Upper lobe of left lung (tissue), 6 donors: ENCODE results near the gene ARRB2. TPM values are rescaled to one million over a fixed set of nuclear protein-coding genes. Genes with fewer than 3 reads are reported as not detected.
"Not testable (repeated sequence)": the region's sequence is repeated elsewhere in the genome, so short reads cannot be mapped to it uniquely, and the experiment has no call there.

Experiments
- ATAC-seq, 2 donors: fragments of 200-7000 bp; cut with Tn5 transposase; one replicate each; pipeline ENCODE4 v1.9.1; 2022; ENCODE audit warnings: mild to moderate bottlenecking in 2 of 2, moderate library complexity in 2 of 2; ENCODE audit not compliant: low FRiP score in 2 of 2
- DNase-seq, 2 donors: peaks; one replicate each; pipeline ENCODE4 v3.0.0-alpha.2; 2019 to 2020
- H3K27ac ChIP-seq, 4 donors: fragments of 200-600 bp; sonication (generic); one replicate each; pipeline ENCODE4 v1.5.1; 2016 to 2019
- H3K27me3 ChIP-seq, 4 donors: fragments of 200-600 bp; sonication (generic); one replicate each; pipeline ENCODE4 v1.5.1; 2017 to 2019
- H3K36me3 ChIP-seq, 4 donors: fragments of 200-600 bp; sonication (generic); one replicate each; pipeline ENCODE4 v1.5.1; 2016 to 2019
- H3K4me1 ChIP-seq, 4 donors: fragments of 200-600 bp; sonication (generic); one replicate each; pipeline ENCODE4 v1.5.1; 2018 to 2019
- H3K4me3 ChIP-seq, 4 donors: fragments of 200-600 bp; sonication (generic); one replicate each; pipeline ENCODE4 v1.5.1; 2017 to 2019; ENCODE audit warnings: mild to moderate bottlenecking in 2 of 4, moderate library complexity in 1 of 4
- H3K9me3 ChIP-seq, 4 donors: fragments of 200-600 bp; sonication (generic); one replicate each; pipeline ENCODE4 v1.5.1; 2018 to 2019
- EP300 ChIP-seq, 4 donors: sonication (generic); formaldehyde crosslinking; IDR thresholded peaks; one replicate each; pipeline ENCODE4 v1.5.1; 2017; ENCODE audit warnings: antibody characterized with exemption in 4 of 4, control low read depth in 2 of 4
- POLR2A ChIP-seq, 4 donors: fragments of 450-650 bp; IDR thresholded peaks; one replicate each; pipeline ENCODE4 v1.5.1; 2016 to 2017; ENCODE audit warnings: antibody characterized with exemption in 4 of 4, mild to moderate bottlenecking in 2 of 4
- POLR2AphosphoS5 ChIP-seq, 2 donors: sonication (generic); formaldehyde crosslinking; IDR thresholded peaks; one replicate each; pipeline ENCODE4 v1.5.1; 2017; ENCODE audit warnings: antibody characterized with exemption in 2 of 2
- WGBS, 2 donors: methylation state at CpG; one replicate each; pipeline ENCODE4 v1.1.5; 2017 to 2018; 5-methylcytosine and 5-hydroxymethylcytosine counted together
- total RNA-seq, 6 donors: library from RNA; depleted of rRNA in 4 of 6; stranded (reverse); fragments of >200 nt in 4 of 6; gene quantifications; one replicate each; pipeline versions ENCODE4 v1.1.0 to v1.2.1, GENCODE V29; 2016 to 2021
- TF ChIP-seq, protein P1 (sequence below), 6 experiments: fragments of 450-650 bp in 4 of 6; fragments of 200-600 bp in 2 of 6; sonication (generic) in 2 of 6; IDR thresholded peaks; one replicate each; pipeline ENCODE4 v1.5.1; 2016 to 2019; ENCODE audit warnings: antibody characterized with exemption in 6 of 6
- donor health status: DM: no; HTN: no; CAD: no; lungs with moderate emphysema.
- donor health status: DM: no; HTN: yes; CAD: no; lungs with severe emphysema.

Gene ARRB2
- total RNA-seq, 6 donors from 2014 or later: 67.3 to 336 (median 176) TPM

DNA sequence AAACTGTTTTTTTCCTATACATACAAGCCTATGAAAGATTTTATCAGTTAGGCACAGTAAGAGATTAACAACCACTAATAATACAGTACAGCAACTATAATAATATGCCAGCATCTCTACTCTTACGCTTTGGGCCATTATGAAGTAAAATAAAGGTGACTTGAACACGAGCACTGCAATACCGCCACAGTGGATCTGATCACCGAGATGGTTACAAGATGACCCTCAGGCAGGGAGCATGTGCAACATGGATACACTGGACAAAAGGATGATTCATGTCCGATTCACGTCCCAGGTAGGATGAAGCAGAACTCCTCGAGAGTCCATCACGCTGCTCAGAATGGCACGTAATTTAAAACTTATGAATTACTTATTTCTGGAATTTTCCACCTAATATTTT is 17.0 kb upstream of the ARRB2 start:
- Histone ChIP-seq H3K27ac (no peak overlapping the region), H3K9me3 (no peaks in the 10 kb centered on the region), H3K4me3 (no peak overlapping the region), H3K27me3 (no peaks in the 10 kb centered on the region), H3K36me3 (peaks cover 0 to 30% (median 5%) of the 10 kb centered on the region in 4 donors), H3K4me1 (peaks cover 0 to 6% (median 0%) of the 10 kb centered on the region in 4 donors)
- ATAC-seq (no peak), DNase-seq (no peak)
- WGBS, 2 donors: 85 to 87% methylated on average over 9 of the region's 9 CpGs
- no peak for TF ChIP-seq EP300 (IDR thresholded peaks at IDR 0.05)

DNA sequence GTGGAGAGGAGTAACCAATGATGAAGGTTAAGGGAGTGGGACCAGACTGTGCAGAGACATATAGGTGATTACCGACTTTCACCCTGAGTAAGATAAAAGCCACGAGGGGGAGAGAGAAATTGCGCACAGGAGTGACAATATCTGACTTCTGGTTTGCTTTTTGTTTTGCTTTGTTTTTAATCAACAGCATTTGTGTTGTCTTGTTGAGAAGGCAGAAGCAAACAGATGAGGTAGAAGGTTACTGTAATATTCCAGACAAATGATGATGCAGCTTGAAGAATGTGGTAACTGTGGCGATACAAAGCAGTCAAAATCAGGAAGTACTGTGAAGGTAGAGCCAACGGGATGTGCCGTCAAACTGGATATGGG is 14.0 kb upstream of the ARRB2 start:
- ATAC-seq (no peak), DNase-seq (no peak)
- Histone ChIP-seq H3K4me1 (peaks cover 0 to 6% (median 0%) of the 10 kb centered on the region in 4 donors), H3K27ac (peak overlapping the region in 2 of 4 donors; percentile 4 to 7), H3K9me3 (no peaks in the 10 kb centered on the region), H3K36me3 (peaks cover 0 to 8% (median 0%) of the 10 kb centered on the region in 4 donors), H3K27me3 (no peaks in the 10 kb centered on the region), H3K4me3 (no peak overlapping the region)
- TF ChIP-seq EP300 (IDR thresholded peaks at IDR 0.05): no peak
- TF ChIP-seq POLR2AphosphoS5 (IDR thresholded peaks at IDR 0.05): no peak
- TF ChIP-seq POLR2A (IDR thresholded peaks at IDR 0.05): no peak
- TF ChIP-seq, protein P1, sequence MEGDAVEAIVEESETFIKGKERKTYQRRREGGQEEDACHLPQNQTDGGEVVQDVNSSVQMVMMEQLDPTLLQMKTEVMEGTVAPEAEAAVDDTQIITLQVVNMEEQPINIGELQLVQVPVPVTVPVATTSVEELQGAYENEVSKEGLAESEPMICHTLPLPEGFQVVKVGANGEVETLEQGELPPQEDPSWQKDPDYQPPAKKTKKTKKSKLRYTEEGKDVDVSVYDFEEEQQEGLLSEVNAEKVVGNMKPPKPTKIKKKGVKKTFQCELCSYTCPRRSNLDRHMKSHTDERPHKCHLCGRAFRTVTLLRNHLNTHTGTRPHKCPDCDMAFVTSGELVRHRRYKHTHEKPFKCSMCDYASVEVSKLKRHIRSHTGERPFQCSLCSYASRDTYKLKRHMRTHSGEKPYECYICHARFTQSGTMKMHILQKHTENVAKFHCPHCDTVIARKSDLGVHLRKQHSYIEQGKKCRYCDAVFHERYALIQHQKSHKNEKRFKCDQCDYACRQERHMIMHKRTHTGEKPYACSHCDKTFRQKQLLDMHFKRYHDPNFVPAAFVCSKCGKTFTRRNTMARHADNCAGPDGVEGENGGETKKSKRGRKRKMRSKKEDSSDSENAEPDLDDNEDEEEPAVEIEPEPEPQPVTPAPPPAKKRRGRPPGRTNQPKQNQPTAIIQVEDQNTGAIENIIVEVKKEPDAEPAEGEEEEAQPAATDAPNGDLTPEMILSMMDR (IDR thresholded peaks at IDR 0.05): no peak
- 58 to 63% methylated on average over 6 of the region's 6 CpGs for WGBS, 2 donors

DNA sequence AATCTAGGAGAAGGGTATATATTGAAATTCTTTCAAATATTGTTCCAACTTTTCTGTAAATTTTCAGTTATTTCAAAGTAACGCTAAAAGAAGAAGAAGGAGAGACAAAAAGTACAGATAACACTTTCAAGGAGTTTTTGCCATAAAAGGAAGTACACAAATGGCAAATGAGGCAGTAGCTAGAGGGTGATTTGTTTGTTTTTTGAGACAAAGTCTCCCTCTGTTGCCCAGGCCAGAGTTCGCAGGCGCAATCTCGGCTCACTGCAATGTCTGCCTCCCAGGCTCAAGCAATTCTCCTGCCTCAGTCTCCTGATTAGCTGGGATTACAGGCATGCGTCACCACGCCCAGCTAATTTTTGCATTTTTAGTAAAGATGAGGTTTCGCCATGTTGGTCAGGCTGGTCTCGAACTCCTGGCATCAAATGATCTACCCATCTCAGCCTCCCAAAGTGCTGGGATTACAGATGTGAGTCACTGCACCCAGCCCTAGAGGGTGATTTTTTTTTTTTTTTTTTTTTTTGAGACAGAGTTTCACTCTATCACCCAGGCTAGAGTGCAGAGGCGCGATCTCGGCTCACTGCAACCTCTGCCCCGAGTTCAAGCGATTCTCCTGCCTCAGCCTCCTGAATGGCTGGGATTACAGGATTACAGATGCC is 10.9 kb upstream of the ARRB2 start:
- H3K36me3 ChIP-seq, H3K4me3 ChIP-seq, H3K27me3 ChIP-seq, DNase-seq, H3K9me3 ChIP-seq, ATAC-seq, H3K27ac ChIP-seq: not testable (repeated sequence)
- WGBS, 2 donors: 84 to 89% methylated on average over 13 of the region's 13 CpGs
- peaks cover 9 to 20% (median 12%) of the 10 kb centered on the region in 4 donors for H3K4me1 ChIP-seq

DNA sequence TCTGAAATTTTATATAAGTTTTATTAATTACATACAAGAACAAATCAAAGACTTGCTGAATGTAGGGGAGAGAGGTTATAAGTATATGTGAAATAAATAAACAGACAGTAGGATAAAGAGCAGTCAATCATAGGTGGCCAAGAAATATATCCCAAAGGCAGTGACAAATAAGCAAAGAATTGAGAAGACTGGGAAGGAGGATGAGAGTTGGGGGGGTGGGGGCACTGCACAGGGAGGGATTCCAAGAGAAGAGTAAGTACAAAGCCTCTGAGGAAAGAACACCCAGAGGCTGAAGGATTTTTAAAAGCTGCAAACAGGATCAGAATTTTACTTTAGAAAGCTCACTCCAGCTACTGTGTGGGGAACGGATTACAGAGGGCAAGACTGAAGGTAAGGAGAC is 9.3 kb upstream of the ARRB2 start:
- Histone ChIP-seq H3K36me3 (peaks cover 0 to 4% (median 0%) of the 10 kb centered on the region in 4 donors), H3K4me3 (no peak overlapping the region), H3K27me3 (no peaks in the 10 kb centered on the region), H3K4me1 (peaks cover 9 to 22% (median 12%) of the 10 kb centered on the region in 4 donors), H3K27ac (no peak overlapping the region), H3K9me3 (no peaks in the 10 kb centered on the region)
- WGBS, 2 donors: 73 to 88% methylated on average over 1 of the region's 1 CpG
- ATAC-seq (no peak), DNase-seq (no peak)
- no peak for TF ChIP-seq POLR2A (IDR thresholded peaks at IDR 0.05)
- TF ChIP-seq, protein P1 (IDR thresholded peaks at IDR 0.05): no peak
- TF ChIP-seq EP300 (IDR thresholded peaks at IDR 0.05): no peak
- TF ChIP-seq POLR2AphosphoS5 (IDR thresholded peaks at IDR 0.05): no peak

DNA sequence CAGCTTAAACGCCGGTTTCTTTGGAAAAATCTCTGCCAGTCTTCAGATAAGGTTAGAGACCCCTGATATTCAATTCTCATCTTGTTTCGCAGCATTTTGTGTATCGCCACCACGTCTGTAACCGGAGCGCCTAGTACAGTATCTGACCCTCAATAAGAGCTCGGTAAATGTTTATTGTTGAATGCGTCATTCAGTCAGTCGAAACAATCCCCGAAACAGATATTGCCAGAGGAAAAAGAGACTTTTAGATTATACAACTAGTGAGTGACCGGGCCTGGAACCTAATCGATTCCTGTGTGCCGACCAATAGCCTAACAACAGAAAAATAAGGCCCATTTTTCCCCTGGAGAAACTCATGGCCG is 7.1 kb upstream of the ARRB2 start:
- Histone ChIP-seq H3K9me3 (no peaks in the 10 kb centered on the region), H3K27ac (peak overlapping the region; percentile 71 to 92 (median 80)), H3K36me3 (no peaks in the 10 kb centered on the region), H3K27me3 (no peaks in the 10 kb centered on the region), H3K4me1 (peaks cover 9 to 22% (median 12%) of the 10 kb centered on the region in 4 donors), H3K4me3 (peak overlapping the region; percentile 72 to 93 (median 80))
- 7 to 8% methylated on average over 15 of the region's 15 CpGs for WGBS, 2 donors
- no peak for TF ChIP-seq EP300 (IDR thresholded peaks at IDR 0.05)
- TF ChIP-seq POLR2A (IDR thresholded peaks at IDR 0.05): no peak
- TF ChIP-seq, protein P1 (IDR thresholded peaks at IDR 0.05): no peak
- TF ChIP-seq POLR2AphosphoS5 (IDR thresholded peaks at IDR 0.05): no peak
- DNase-seq: no peak
- no peak for ATAC-seq

DNA sequence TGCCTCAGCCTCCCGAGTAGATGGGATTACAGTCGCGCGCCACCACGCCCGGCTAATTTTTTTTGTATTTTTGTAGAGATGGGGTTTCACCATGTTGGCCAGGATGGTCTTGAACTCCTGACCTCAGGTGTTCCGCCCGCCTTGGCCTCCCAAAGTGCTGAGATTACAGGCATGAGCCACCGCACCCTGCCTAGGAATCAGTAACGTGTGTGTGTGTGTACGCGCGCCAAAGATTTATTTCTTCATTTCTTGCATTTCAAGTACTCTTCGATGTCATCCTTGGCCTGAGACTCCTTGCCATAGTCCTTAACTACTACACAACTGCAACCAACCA is 5.9 kb upstream of the ARRB2 start:
- H3K4me3 ChIP-seq: peak overlapping the region; percentile 72 to 93 (median 80)
- not testable (repeated sequence) for H3K9me3 ChIP-seq, H3K36me3 ChIP-seq, ATAC-seq, DNase-seq, H3K27me3 ChIP-seq
- H3K27ac ChIP-seq: peak overlapping the region in 3 of 4 donors; percentile 71 to 86 (median 74)
- H3K4me1 ChIP-seq: peaks cover 9 to 26% (median 12%) of the 10 kb centered on the region in 4 donors
- 51 to 55% methylated on average over 14 of the region's 14 CpGs for WGBS, 2 donors
